Prostate gland (tissue), 2 donors: Measurements from ENCODE around the gene DPPA3. TPM values are rescaled to one million over a fixed set of nuclear protein-coding genes. Genes with fewer than 3 reads are reported as not detected.

Source experiments
- DNase-seq: peaks from one replicate; pipeline ENCODE4 v3.0.0-alpha.2; 2019; ENCODE audit warnings: low spot score
- H3K27ac ChIP-seq, 2 donors: fragments of 200-600 bp; sonication (generic); 2 replicates each; pipeline ENCODE4 v1.5.1; 2017 to 2019
- H3K27me3 ChIP-seq: fragments of 200-600 bp; sonication (generic); replicated peaks from 2 replicates; pipeline ENCODE4 v1.5.1; 2019; ENCODE audit not compliant: insufficient read depth
- H3K36me3 ChIP-seq, 2 donors: fragments of 200-600 bp; sonication (generic); 1 replicate in 1 of 2; 2 replicates in 1 of 2; pipeline versions ENCODE4 v1.5.1 to v1.8.1; 2017 to 2019
- H3K4me1 ChIP-seq: fragments of 200-600 bp; sonication (generic); replicated peaks from 2 replicates; pipeline ENCODE4 v1.5.1; 2019
- H3K4me3 ChIP-seq, 2 donors: fragments of 200-600 bp; sonication (generic); 2 replicates each; pipeline ENCODE4 v1.5.1; 2017 to 2019
- H3K9me3 ChIP-seq: fragments of 200-600 bp; sonication (generic); 2 replicates; pipeline ENCODE4 v1.5.1; 2017
- CTCF ChIP-seq, 4 experiments: fragments of 200-600 bp in 2 of 4; fragments of 450-650 bp in 2 of 4; sonication (generic) in 2 of 4; IDR thresholded peaks; 1 replicate in 3 of 4; 2 replicates in 1 of 4; pipeline ENCODE4 v1.5.1; 2016 to 2019; ENCODE audit warnings: antibody characterized with exemption in 4 of 4, mild to moderate bottlenecking in 2 of 4, moderate library complexity in 2 of 4
- POLR2A ChIP-seq: fragments of 450-650 bp; IDR thresholded peaks from one replicate; pipeline ENCODE4 v1.6.1; 2016; ENCODE audit warnings: antibody characterized with exemption, mild to moderate bottlenecking
- POLR2AphosphoS5 ChIP-seq: sonication (generic); formaldehyde crosslinking; IDR thresholded peaks from one replicate; pipeline ENCODE4 v1.6.1; 2017; ENCODE audit warnings: antibody characterized with exemption
- WGBS: methylation state at CpG from one replicate; pipeline ENCODE4 v1.1.5; 2018; 5-methylcytosine and 5-hydroxymethylcytosine counted together
- intact Hi-C: fragments of 100-400 bp; cut with DNase I; formaldehyde crosslinking; loops from one replicate; pipeline ENCODE4 v1.14.2; 2022
- total RNA-seq, 2 donors: library from RNA; depleted of rRNA; stranded (reverse); fragments of >200 nt; gene quantifications; one replicate each; pipeline ENCODE4 v1.1.0, GENCODE V29; 2016

DPPA3 gene
- total RNA-seq, 2 donors from 2014 or later = 1.8 TPM; not detected in 1

- H3K4me1 ChIP-seq = no peaks in the 10 kb centered on the region
- TF ChIP-seq POLR2A = no peak
- TF ChIP-seq CTCF (IDR thresholded peaks at IDR 0.05) = no peak
- TF ChIP-seq POLR2AphosphoS5 = no peak
- 65% methylated on average over 3 of the region's 3 CpGs for WGBS
- H3K27me3 ChIP-seq = no peaks in the 10 kb centered on the region
- no peaks in the 10 kb centered on the region for H3K36me3 ChIP-seq
- H3K27ac ChIP-seq = no peak overlapping the region
- intact Hi-C loops = no loop called here
- no peak for DNase-seq
- no peaks in the 10 kb centered on the region for H3K9me3 ChIP-seq
- no peak overlapping the region for H3K4me3 ChIP-seq
These were observed 16.5 kb upstream of the DPPA3 start for GRCh38 chr12:7694556-7695236.

- Histone ChIP-seq H3K27me3 (no peaks in the 10 kb centered on the region), H3K36me3 (no peaks in the 10 kb centered on the region), H3K4me3 (no peak overlapping the region), H3K27ac (no peak overlapping the region), H3K4me1 (no peaks in the 10 kb centered on the region), H3K9me3 (no peaks in the 10 kb centered on the region)
- WGBS = 51% methylated on average over 10 of the region's 10 CpGs
- no peak for DNase-seq
- intact Hi-C loops = no loop called here
- no peak for TF ChIP-seq POLR2A
- no peak for TF ChIP-seq CTCF (IDR thresholded peaks at IDR 0.05)
- no peak for TF ChIP-seq POLR2AphosphoS5
These were observed 16.0 kb upstream of the DPPA3 start for GRCh38 chr12:7695237-7695560.

- no peaks in the 10 kb centered on the region for H3K9me3 ChIP-seq
- no peaks in the 10 kb centered on the region for H3K4me1 ChIP-seq
- intact Hi-C loops = no loop called here
- no peaks in the 10 kb centered on the region for H3K36me3 ChIP-seq
- no peak within 1 kb of the TSS for H3K27ac ChIP-seq
- TF ChIP-seq CTCF (IDR thresholded peaks at IDR 0.05) (no peak), POLR2AphosphoS5 (no peak), POLR2A (no peak)
- no peak within 1 kb of the TSS for H3K4me3 ChIP-seq
- WGBS = 46% methylated on average over 7 of the region's 7 CpGs
- no peak for DNase-seq
- H3K27me3 ChIP-seq = no peaks in the 10 kb centered on the region
These were observed 15.6 kb upstream of the DPPA3 start, which contains the start of gene GDF3 for GRCh38 chr12:7695566-7696197. Gene GDF3, minus strand, starts transcription at chr12:7695775. Its CDS starts 47 bp downstream, at chr12:7695728.

- Histone ChIP-seq H3K27me3 (no peaks in the 10 kb centered on the region), H3K4me1 (no peaks in the 10 kb centered on the region), H3K9me3 (no peaks in the 10 kb centered on the region), H3K27ac (no peak overlapping the region), H3K4me3 (no peak overlapping the region), H3K36me3 (no peaks in the 10 kb centered on the region)
- intact Hi-C loops = no loop called here
- WGBS = 86% methylated on average over 29 of the region's 29 CpGs
- no peak for DNase-seq
- TF ChIP-seq CTCF (IDR thresholded peaks at IDR 0.05) = no peak
- TF ChIP-seq POLR2AphosphoS5 = no peak
- no peak for TF ChIP-seq POLR2A
These were observed 5.4 kb upstream of the DPPA3 start for GRCh38 chr12:7705846-7706245.
